HG03439 (cell line): ENCODE results near the gene EXOC3L4.
"Not testable (repeated sequence)": the region's sequence is repeated elsewhere in the genome, so short reads cannot be mapped to it uniquely, and the experiment has no call there.

Source experiments
- ATAC-seq: cut with Tn5 transposase; IDR thresholded peaks from one replicate; pipeline ENCODE4 v1.9.1; 2021; ENCODE audit warnings: mild to moderate bottlenecking, moderate library complexity; ENCODE audit not compliant: unreplicated experiment

The EXOC3L4 gene

GRCh38 chr14:103118018-103118662, 23.6 kb downstream of the EXOC3L4 start:
- ATAC-seq: no peak

GRCh38 chr14:103118663-103119404, 24.3 kb downstream of the EXOC3L4 start:
- ATAC-seq: no peak

GRCh38 chr14:103119527-103119926, 25.0 kb downstream of the EXOC3L4 start:
- ATAC-seq: not testable (repeated sequence)

GRCh38 chr14:103121121-103121845, 26.8 kb downstream of the EXOC3L4 start:
- no peak for ATAC-seq

- no peak for ATAC-seq
Measured at GRCh38 chr14:103121846-103122584, 27.5 kb downstream of the EXOC3L4 start.

- no peak for ATAC-seq
Measured at GRCh38 chr14:103122585-103122946, 28.0 kb downstream of the EXOC3L4 start.

- no peak for ATAC-seq
Measured at GRCh38 chr14:103122947-103123633, 28.6 kb downstream of the EXOC3L4 start, which contains the start of gene TNFAIP2. Gene TNFAIP2, plus strand, starts transcription at chr14:103123461. Its CDS starts 2,997 bp downstream, at chr14:103126458.

GRCh38 chr14:103123634-103124500, 29.3 kb downstream of the EXOC3L4 start:
- ATAC-seq: no peak

GRCh38 chr14:103124501-103125001, 30.0 kb downstream of the EXOC3L4 start:
- ATAC-seq: no peak

- no peak for ATAC-seq
Measured at GRCh38 chr14:103125098-103126070, 30.9 kb downstream of the EXOC3L4 start.

- ATAC-seq: no peak
Measured at GRCh38 chr14:103126088-103126872, 31.8 kb downstream of the EXOC3L4 start.

- no peak for ATAC-seq
Measured at GRCh38 chr14:103126873-103127304, 32.4 kb downstream of the EXOC3L4 start.

GRCh38 chr14:103127356-103127755, 32.8 kb downstream of the EXOC3L4 start:
- ATAC-seq: no peak

- no peak for ATAC-seq
Measured at GRCh38 chr14:103127861-103128598, 33.5 kb downstream of the EXOC3L4 start.

- ATAC-seq: no peak
Measured at GRCh38 chr14:103128631-103129300, 34.2 kb downstream of the EXOC3L4 start.
